Peyer's patch (tissue), 4 donors: ENCODE measurements around the gene COMMD1. TPM values are rescaled to one million over a fixed set of nuclear protein-coding genes. Genes with fewer than 3 reads are reported as not detected.

Source experiments
- DNase-seq, 3 donors: peaks; one replicate each; pipeline ENCODE4 v3.0.0-alpha.2; 2017 to 2019
- H3K27ac ChIP-seq, 4 donors: fragments of 200-600 bp; sonication (generic); one replicate each; pipeline ENCODE4 v1.5.1; 2016 to 2019
- H3K27me3 ChIP-seq, 2 donors: fragments of 200-600 bp; sonication (generic); one replicate each; pipeline ENCODE4 v1.5.1; 2019
- H3K36me3 ChIP-seq, 3 donors: fragments of 200-600 bp; sonication (generic); one replicate each; pipeline ENCODE4 v1.5.1; 2016 to 2019
- H3K4me1 ChIP-seq, 4 donors: fragments of 200-600 bp; sonication (generic); one replicate each; pipeline ENCODE4 v1.5.1; 2016 to 2019
- H3K4me3 ChIP-seq, 4 donors: fragments of 200-600 bp; sonication (generic); 1 replicate in 3 of 4; 2 replicates in 1 of 4; pipeline ENCODE4 v1.5.1; 2016 to 2019; ENCODE audit warnings: mild to moderate bottlenecking in 1 of 4
- H3K9me3 ChIP-seq, 4 donors: fragments of 200-600 bp; sonication (generic); one replicate each; pipeline ENCODE4 v1.5.1; 2016 to 2019; ENCODE audit warnings: mild to moderate bottlenecking in 1 of 4
- POLR2A ChIP-seq, 2 donors: fragments of 450-650 bp; IDR thresholded peaks; one replicate each; pipeline ENCODE4 v1.5.1; 2017; ENCODE audit warnings: antibody characterized with exemption in 2 of 2, mild to moderate bottlenecking in 2 of 2, moderate library complexity in 2 of 2
- total RNA-seq, 4 donors: library from RNA; depleted of rRNA; stranded (reverse); fragments of >200 nt; gene quantifications; one replicate each; pipeline ENCODE4 v1.1.0, GENCODE V29; 2016
- TF ChIP-seq, protein P1 (sequence below), 6 experiments: fragments of 450-650 bp in 4 of 6; fragments of 200-600 bp in 2 of 6; sonication (generic) in 1 of 6; IDR thresholded peaks; one replicate each; pipeline ENCODE4 v1.5.1; 2017 to 2019; ENCODE audit warnings: antibody characterized with exemption in 6 of 6, mild to moderate bottlenecking in 3 of 6, moderate library complexity in 1 of 6

COMMD1 gene
- total RNA-seq, 4 donors from 2014 or later, result 32.9 to 52.8 (median 35.2) TPM

- Histone ChIP-seq H3K9me3 (no peaks in the 10 kb centered on the region), H3K27ac (no peak overlapping the region), H3K27me3 (no peaks in the 10 kb centered on the region), H3K4me1 (no peaks in the 10 kb centered on the region), H3K36me3 (no peaks in the 10 kb centered on the region), H3K4me3 (no peak overlapping the region)
- TF ChIP-seq, protein P1, sequence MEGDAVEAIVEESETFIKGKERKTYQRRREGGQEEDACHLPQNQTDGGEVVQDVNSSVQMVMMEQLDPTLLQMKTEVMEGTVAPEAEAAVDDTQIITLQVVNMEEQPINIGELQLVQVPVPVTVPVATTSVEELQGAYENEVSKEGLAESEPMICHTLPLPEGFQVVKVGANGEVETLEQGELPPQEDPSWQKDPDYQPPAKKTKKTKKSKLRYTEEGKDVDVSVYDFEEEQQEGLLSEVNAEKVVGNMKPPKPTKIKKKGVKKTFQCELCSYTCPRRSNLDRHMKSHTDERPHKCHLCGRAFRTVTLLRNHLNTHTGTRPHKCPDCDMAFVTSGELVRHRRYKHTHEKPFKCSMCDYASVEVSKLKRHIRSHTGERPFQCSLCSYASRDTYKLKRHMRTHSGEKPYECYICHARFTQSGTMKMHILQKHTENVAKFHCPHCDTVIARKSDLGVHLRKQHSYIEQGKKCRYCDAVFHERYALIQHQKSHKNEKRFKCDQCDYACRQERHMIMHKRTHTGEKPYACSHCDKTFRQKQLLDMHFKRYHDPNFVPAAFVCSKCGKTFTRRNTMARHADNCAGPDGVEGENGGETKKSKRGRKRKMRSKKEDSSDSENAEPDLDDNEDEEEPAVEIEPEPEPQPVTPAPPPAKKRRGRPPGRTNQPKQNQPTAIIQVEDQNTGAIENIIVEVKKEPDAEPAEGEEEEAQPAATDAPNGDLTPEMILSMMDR (IDR thresholded peaks at IDR 0.05), result no peak
- TF ChIP-seq POLR2A (IDR thresholded peaks at IDR 0.05), result no peak
- DNase-seq, result no peak
Observed at GRCh38 chr2:62099050-62099449, 193.6 kb downstream of the COMMD1 start.

DNA sequence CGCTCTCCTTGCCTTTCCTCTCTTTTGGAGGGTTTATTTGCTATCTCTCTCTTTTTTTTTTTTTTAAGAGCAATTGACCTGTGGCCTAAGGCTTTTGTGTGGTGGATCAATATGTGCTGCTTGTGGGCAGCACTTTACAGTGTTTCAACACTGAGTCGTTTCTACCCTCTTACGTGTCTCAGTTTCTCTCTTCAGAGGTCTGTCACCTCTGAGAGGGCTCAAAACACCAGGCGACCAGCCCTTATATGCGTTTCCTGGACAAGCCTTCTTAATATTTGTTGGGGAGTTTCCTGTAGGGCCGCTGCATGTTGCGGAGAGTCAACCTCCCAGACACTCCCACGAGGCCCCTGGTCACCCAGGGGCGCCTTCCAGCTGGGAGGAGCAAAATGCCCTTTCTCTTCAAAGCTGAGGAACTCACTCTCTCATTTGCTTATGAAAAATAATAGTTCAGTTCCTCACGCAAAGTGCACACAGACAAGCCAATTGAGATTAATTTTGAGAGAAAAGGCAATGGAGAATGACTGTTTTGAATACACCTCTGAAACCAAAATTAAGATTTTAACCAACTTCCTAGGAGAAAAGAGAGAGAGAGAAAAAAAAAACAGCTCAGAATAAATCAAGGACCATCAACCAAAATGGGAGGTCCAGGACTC lies 194.2 kb downstream of the COMMD1 start:
- no peak overlapping the region for H3K27ac ChIP-seq
- H3K4me1 ChIP-seq, result no peaks in the 10 kb centered on the region
- H3K27me3 ChIP-seq, result no peaks in the 10 kb centered on the region
- no peaks in the 10 kb centered on the region for H3K9me3 ChIP-seq
- no peak for DNase-seq
- H3K4me3 ChIP-seq, result no peak overlapping the region
- TF ChIP-seq, protein P1 (IDR thresholded peaks at IDR 0.05), result no peak
- TF ChIP-seq POLR2A (IDR thresholded peaks at IDR 0.05), result no peak
- no peaks in the 10 kb centered on the region for H3K36me3 ChIP-seq

DNA sequence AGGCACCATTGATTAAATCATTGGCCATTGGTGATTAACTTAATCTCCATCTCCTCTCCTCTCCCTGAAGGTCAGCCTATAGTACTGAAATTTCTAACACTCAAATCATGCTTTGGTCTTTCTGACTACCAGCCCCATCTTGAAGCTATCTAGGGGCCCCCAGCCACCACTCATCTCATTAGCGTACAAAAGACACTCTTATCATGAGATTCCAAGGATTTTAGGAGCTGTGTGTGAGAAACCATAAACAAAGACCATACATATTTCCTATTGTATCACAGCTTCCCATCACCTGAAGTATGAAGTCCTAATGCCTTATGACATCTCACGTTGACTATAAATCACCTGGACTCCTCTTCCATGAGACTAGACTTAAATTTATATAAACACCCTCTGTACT lies 196.4 kb downstream of the COMMD1 start:
- Histone ChIP-seq H3K4me1 (no peaks in the 10 kb centered on the region), H3K27ac (no peak overlapping the region), H3K4me3 (no peak overlapping the region), H3K9me3 (no peaks in the 10 kb centered on the region), H3K36me3 (no peaks in the 10 kb centered on the region), H3K27me3 (no peaks in the 10 kb centered on the region)
- no peak for DNase-seq
- TF ChIP-seq, protein P1 (IDR thresholded peaks at IDR 0.05), result no peak
- TF ChIP-seq POLR2A (IDR thresholded peaks at IDR 0.05), result no peak

DNA sequence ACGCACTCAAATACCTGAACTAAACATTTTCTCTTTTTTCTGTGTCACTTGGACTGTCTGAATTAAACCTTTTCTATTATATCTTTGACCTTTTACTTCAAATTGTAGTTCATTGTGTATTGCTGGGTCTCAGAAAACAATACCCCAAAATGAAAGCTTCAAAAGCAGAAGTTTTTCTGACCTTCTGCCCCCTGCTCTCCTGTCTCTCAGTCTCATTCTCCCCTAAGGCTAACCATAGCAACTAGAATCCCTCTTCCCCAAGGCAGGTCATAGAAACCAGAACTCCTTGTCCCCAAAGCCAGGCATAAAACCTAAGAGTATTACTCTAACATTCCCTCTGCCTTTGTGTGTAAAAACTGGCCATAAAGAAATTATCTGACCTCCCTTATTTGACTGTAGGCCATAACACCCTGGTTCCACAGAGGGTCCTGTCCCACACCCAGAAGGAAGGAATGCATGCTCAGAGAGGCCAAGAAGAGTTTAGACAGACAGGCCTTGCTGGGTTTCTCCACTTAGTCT lies 197.0 kb downstream of the COMMD1 start:
- no peaks in the 10 kb centered on the region for H3K27me3 ChIP-seq
- DNase-seq, result no peak
- H3K36me3 ChIP-seq, result no peaks in the 10 kb centered on the region
- H3K9me3 ChIP-seq, result no peaks in the 10 kb centered on the region
- no peak overlapping the region for H3K4me3 ChIP-seq
- H3K27ac ChIP-seq, result no peak overlapping the region
- no peaks in the 10 kb centered on the region for H3K4me1 ChIP-seq
- TF ChIP-seq POLR2A (IDR thresholded peaks at IDR 0.05), result no peak
- TF ChIP-seq, protein P1 (IDR thresholded peaks at IDR 0.05), result no peak

DNA sequence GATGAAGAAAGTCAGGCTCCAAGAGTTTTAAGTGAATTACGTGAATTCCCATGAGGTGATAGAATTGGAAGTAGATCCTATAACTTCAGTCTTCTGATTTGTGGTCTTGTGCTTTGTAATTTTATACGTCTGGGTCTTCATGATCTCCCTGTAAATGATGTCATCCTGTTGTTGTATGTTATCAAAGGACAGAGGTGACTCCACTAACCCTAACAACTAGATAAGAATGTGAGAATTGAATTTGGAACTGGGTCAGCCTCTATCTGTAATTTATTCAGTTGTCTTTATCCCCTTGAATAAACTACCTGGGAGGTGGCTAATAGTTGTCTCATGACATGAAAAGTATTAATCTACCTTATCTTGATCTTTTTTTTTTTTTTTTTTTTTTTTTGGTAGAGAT lies 204.1 kb downstream of the COMMD1 start:
- Histone ChIP-seq H3K4me1 (no peaks in the 10 kb centered on the region), H3K4me3 (no peak overlapping the region), H3K27ac (no peak overlapping the region), H3K27me3 (no peaks in the 10 kb centered on the region), H3K9me3 (no peaks in the 10 kb centered on the region), H3K36me3 (no peaks in the 10 kb centered on the region)
- no peak for TF ChIP-seq POLR2A (IDR thresholded peaks at IDR 0.05)
- TF ChIP-seq, protein P1 (IDR thresholded peaks at IDR 0.05), result no peak
- no peak for DNase-seq
